HG02610 (cell line): Measurements from ENCODE around the gene RPP25.
A peak's percentile ranks its signal among the peaks of the same experiment; 100 is the strongest.
"Not testable (repeated sequence)": the region's sequence is repeated elsewhere in the genome, so short reads cannot be mapped to it uniquely, and the experiment has no call there.

Source experiments
- ATAC-seq: cut with Tn5 transposase; IDR thresholded peaks from one replicate; pipeline ENCODE4 v1.9.1; 2021; ENCODE audit warnings: mild to moderate bottlenecking, moderate library complexity; ENCODE audit not compliant: unreplicated experiment

Gene RPP25

GRCh38 chr15:74963213-74963612 lies 6.6 kb upstream of the RPP25 start:
- no peak for ATAC-seq

DNA sequence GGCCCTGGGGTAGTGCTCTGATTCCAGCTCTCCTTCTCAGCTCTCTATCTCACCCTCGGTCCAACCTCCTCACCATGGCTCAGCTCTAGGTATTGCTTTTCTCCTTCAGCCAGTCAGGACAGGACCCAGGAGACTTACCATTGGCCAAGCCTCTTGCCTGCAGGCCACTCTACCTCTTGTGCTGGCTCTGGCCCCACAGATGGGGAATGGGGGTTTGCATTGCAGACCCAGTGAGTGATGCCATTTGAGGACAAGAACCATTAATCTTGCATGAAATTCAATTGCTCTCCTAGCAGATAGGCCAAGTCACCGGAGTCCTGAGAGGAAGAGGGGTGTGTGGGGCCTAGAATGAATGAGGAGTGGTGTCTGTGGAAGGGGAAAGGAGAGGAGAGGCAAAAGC lies 6.1 kb upstream of the RPP25 start:
- ATAC-seq: no peak

DNA sequence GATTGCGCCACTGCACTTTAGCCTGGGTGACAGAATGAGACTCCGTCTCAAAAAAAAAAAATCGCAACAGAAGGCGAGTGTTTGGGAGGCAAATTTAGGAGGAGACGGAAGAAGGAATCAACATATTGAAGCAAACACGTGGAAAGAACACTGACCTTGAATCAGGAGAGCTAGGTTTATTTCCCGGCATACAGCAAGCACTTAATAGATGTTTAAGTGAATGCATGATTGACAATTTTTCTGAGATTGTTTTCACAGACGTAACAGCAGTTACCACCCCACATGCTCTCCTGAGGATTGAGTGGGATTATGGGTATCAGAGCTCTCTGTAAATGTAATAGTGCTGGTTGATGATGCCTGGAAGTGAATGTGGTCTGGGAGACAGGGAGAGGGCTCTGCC lies 5.6 kb upstream of the RPP25 start:
- no peak for ATAC-seq

GRCh38 chr15:74961616-74962015 lies 5.0 kb upstream of the RPP25 start:
- ATAC-seq: no peak

- no peak for ATAC-seq
These were observed 4.5 kb upstream of the RPP25 start for GRCh38 chr15:74960995-74961588.

DNA sequence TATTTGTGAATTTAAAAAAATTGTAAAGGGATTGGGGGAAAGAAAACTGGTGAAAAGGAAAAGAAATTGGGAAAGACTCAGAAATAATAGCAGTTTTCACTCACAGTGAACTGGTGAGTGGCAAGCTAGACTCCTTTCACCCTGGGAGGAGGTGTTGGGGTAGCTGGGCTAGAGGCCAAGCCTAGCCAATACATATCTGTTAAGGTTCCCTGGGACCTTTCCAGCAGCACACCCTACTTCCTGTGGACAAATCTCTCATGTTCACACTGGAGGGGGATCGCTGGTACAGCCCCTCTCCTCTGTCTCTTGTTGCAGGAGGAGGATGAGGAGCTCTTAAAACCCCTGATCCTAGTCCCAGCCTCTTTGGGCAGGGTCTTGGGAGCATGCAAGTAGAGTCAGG lies 3.7 kb upstream of the RPP25 start:
- no peak for ATAC-seq

DNA sequence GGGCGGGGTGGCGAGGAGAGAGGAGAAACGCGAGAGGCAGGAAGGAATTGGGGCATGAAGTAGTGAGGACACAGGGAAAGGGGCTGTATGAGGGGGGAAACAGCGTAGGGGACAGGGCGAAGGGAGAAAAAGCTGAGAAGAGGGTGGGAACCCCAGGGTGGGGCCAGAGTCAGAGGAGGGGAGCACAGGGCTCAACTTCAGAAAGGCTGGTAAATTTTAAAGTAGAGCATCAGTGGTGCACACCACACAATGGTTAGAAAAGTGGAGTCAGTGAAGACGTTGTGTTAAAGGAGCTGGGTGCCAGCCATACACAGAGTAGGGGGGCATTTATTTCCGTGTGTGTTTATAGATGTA lies 3.0 kb upstream of the RPP25 start:
- no peak for ATAC-seq

DNA sequence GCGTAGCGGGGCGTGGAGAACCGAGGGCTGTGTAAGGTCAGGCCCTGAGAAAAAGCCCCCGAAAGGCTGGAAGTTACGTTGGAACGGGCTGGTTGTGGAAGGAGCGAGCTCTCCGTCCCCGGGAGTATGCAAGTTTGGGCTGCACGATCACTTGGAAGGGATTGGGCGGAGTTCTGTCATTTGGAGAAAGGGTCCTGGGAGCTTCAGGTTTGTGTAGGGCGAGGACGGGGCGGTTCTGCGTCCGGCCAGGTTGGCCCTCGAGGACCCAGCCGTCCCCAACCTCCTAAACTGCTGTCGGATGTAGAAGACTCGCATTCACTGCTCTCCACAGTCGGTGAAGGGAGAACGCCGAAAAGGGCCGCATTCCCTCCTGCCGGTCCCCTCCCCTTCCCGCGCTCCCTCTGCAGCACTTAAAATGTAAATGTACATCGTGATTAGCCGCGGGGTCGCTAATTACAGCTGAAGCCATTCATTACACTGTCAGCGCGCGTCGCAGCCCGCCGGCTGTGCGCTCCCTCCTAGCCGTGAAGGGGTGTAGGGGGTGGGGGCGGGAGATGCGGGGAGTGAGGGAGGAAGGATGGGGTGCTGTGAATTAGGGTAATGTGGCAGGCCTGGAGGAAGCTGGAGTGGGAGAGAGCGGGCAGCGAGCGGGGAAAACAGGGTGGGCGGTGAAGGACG lies 2.5 kb upstream of the RPP25 start:
- no peak for ATAC-seq

- ATAC-seq: no peak
These were observed 1.8 kb upstream of the RPP25 start for GRCh38 chr15:74958320-74958907.

- ATAC-seq: no peak
These were observed 984 bp upstream of the RPP25 start for GRCh38 chr15:74957476-74958035.

DNA sequence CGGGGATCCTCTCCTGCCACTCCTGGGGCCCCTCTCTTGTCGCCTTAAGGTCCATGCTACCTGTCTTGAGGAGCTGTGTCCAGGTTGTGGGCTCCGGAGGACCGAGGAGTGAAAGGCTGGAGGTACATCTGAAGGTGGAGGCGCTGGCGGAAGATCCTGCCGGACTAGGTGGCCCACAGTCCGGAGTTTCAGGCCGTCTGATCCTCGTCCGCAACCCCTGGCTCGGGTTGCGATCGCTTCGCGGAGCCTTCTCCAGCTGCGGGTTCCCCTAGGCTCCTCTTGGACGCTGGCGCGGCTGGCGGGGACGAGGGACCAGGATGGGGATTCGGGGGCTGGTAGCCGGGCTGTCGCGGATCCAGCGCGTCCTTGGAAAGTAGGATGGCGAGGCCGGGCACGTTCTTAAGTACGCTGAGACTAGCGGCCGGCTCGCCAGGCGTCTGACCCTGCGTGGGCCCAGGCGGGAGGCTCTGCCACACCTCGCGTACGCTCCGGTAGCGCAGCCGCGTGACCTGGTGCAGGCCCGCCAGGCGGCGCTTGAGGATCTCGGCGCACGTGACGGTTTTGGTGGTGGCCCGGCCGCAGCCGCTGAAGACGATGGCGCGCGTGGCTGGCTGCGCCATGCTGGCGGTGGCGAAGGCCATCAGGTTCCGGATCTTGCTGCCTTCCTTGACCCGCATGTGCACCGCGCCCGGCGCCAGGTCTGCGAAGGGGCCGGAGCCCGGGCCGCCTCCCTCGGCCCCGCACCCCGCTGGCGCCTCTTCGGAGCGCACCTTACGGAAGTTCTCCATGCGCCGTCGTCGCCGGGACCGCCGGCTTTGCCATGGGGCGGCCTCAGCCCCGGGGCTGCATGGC lies 550 bp downstream of the RPP25 start:
- ATAC-seq: peak; percentile 44

GRCh38 chr15:74955017-74955416 lies 1.6 kb downstream of the RPP25 start:
- no peak for ATAC-seq

- no peak for ATAC-seq
These were observed 2.1 kb downstream of the RPP25 start for GRCh38 chr15:74954515-74954914.

- ATAC-seq: no peak
These were observed 5.6 kb downstream of the RPP25 start for GRCh38 chr15:74951006-74951405.

DNA sequence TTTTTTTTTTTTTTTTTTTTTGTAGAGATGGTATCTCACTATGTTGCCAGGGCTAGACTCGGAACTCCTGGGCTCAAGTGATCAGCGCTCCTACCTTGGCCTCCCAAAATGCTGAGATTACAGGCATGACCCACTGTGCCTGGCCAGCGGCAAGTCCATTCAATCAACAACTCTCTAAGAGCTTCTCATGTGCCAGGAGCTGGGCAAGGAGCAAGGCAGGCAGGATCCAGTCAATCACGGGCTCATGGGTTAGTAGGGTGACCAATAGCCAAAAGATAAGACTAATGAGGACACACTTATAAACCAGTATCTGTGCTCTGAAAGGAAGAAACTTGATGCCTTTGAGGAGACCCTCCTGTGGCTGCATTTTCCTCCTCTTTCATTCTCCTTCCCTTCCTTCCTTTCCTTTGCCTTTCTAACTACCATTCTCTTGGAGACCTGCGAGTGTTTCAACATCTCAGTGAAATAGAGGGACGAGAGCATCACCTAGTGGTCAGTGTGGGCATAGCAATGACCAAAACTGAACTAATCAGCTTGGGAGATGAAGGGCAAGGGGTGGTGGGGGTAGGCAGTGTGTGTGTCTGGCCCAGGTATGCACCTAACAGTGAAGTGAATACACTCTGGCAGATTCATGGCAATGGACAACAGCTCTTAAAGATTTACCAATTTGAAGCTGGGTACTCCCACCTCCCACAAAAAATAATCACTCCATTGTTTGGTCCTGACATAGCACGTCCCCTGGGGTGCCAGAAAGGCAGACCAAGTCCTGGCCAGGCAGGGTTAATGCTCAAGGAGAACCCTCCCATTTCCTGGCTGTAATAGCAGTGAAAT lies 6.3 kb downstream of the RPP25 start:
- no peak for ATAC-seq

GRCh38 chr15:74937590-74938371 lies 18.8 kb downstream of the RPP25 start, which contains the start of gene COX5A:
COX5A (minus strand) TSS chr15:74938073; CDS start chr15:74938014, 59 bp downstream.
- ATAC-seq: peak; percentile 83

DNA sequence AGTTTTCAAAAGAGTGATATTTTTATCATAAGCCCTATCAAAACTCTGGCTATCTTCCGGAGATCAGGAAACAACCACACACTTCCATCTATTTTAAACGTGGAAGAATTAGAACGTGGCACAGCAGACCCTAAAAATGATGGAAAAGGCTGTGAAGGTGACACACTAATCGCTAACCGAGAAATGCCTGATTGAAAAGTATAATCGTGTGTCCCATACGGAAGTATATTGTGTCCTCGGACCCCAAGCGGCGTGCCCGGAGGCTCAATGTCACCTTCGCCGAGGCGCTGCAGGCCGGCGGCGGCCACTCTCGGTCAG lies 19.3 kb downstream of the RPP25 start:
- no peak for ATAC-seq

GRCh38 chr15:74935193-74935592 lies 21.4 kb downstream of the RPP25 start:
- ATAC-seq: not testable (repeated sequence)

DNA sequence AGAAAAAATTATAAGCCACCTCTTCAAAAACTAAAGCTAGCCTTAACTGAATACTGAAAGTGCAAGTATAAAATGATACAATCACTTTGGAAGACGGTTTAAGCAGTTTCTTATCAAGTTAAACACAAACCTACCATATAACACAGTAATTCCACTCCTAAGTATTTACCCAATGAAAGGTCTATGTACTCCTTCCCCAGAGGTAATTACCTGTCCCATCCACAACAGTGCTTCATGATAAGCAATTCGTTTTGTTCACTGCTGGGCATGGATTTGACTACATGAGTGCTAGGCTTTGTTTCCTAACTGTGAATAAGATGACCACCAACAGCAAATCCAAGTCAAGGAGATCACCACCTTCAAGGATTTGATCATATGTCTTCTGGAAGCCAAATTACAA lies 23.0 kb downstream of the RPP25 start:
- no peak for ATAC-seq

DNA sequence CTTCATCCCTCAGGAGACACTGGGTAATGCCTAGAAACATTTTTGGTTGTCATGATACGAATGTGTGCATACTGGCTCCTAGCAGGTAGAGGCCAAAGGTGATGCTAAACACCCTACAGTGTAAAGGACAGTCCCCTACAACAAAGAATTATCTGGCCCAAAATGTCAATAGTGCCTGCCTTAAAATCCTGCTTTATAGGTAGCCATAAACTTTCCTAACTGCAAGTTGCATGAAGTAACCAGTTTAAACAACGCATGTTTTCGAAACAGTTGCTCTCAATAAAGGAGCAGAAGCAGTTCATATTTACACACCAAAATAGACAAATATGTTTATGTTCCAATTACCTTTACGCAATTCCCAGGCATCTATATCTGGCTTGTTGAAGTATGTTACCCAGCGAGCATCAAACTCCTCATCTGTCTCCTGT lies 27.8 kb downstream of the RPP25 start:
- no peak for ATAC-seq
